Measurements from ENCODE around the gene MAPK10.

Gene MAPK10

GRCh38 chr4:86359944-86360478 is at the start of gene MAPK10:
MAPK10 (minus strand) TSS chr4:86360053.
- DNase-seq, result peak; percentile 81

DNA sequence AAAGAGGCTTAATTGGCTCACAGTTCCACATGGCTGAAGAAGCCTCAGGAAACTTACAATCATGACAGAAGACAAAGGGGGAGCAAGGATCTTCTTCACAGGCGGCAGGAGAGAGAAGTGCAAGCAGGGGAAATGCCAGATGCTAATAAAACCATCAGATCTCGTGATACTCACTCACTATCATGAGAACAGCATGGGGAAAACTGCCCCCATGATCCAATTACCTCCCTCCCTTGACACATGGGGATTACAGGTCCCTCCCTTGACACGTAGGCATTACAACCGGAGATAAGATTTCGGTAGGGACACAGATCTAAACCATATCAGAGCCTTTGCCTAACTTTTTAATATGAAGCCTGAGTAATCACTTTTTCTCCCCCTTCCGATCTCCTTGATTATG is 43.7 kb upstream of the MAPK10 start:
- DNase-seq, result no peak

DNA sequence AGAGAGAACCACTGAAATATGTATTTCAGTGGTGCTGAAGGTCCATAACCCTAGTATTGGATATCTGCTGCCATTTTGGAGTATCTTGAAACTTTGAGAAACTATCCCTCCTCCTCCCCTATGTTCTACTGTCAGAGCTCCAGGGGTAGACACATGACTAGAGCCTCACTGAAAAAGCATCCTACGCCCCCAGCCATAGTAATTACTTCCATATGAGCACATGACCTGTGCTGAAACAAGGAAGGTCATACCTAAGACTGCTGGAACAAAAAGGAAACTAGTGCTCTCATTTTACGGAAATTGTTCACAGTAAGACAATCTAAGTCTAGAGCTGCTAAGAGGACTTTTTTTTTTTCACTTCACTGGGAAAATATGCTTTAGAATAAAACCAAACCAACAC is 42.0 kb upstream of the MAPK10 start:
- no peak for DNase-seq

- DNase-seq, result no peak
These were observed 40.4 kb upstream of the MAPK10 start for GRCh38 chr4:86400216-86400615.

DNA sequence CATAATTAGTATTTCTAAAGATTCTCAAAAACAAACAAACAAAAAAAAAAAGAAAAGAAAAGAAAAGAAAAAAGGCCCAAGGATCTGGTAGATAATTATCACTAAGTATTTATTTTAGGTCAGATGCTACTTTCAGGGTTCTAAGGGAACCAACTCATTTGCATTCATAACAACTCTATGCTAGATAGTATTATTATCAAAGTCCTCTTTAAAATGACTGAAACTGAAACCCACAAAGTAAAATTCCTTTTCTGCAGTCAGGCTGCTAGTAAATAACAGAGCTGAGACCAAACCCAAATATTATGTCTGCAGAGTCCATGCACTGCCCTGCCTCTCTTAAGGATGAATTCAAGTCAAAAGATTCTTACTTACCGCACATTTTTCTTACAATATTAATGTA is 38.3 kb upstream of the MAPK10 start:
- DNase-seq, result no peak

DNA sequence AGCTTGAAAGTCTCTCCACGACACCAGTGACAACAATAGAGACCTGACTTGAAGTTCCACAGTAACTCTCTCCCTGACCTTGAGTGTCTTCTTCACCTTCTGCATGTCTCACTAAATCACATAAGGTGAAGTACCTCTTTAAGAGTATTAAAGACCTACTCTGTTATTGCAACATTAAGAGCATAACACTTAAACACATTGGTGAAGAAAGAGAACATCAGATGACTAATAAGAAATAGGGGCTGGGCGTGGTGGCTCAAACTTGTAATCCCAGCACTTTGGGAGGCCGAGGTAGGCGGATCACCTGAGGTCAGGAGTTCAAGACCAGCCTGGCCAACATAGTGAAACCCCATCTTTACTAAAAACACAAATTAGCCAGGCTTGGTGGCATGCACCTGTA is 33.9 kb upstream of the MAPK10 start:
- no peak for DNase-seq

- no peak for DNase-seq
These were observed 29.8 kb upstream of the MAPK10 start for GRCh38 chr4:86389664-86390063.

- no peak for DNase-seq
These were observed 28.4 kb upstream of the MAPK10 start for GRCh38 chr4:86388252-86388651.

- DNase-seq, result no peak
These were observed 27.1 kb upstream of the MAPK10 start for GRCh38 chr4:86386817-86387415.

DNA sequence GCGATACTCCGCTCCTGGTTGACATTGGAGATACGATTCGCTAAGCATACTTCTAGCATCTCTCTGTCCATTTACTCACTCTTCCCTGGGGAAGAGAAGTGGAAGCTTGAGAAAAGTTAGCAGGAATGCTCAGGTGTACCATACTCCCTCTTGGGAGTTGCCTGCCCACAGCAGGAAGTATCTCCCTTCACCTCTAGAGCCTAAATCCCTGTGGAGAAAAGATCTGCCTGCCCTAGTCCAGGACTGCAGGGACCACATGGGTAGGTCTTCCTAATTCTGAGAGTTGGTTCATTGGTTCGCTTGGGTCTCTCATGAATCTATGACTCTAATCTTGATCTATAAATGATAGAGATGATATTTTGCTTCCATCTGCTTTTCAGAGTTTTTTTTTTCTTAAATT is 26.3 kb upstream of the MAPK10 start:
- DNase-seq, result no peak

- no peak for DNase-seq
These were observed 21.6 kb upstream of the MAPK10 start for GRCh38 chr4:86381431-86381830.

DNA sequence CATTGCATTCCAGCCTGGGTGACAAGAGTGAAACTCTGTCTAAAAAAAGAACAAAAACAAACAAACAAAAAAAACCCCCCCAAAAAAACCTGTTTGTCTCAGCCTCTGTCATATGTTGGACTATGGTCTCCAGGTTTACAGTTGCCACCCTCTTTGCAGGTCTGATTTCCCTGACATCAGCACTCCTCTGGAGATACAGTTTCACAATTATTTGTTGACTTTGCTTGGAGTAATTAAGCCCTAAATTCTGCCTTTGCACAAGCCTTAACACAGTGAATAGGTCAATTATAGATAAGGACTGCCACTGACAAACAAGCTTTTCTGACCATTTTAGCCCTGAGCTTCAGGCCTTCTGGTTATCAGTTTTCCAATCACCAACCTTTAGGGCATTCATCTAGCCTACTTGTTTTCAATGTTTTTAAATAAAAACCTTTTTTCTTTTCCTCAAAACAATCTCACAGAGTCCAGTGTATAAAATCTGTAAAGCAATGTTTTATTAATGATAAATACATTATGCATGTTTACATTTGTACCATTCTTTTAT is 20.4 kb upstream of the MAPK10 start:
- no peak for DNase-seq

DNA sequence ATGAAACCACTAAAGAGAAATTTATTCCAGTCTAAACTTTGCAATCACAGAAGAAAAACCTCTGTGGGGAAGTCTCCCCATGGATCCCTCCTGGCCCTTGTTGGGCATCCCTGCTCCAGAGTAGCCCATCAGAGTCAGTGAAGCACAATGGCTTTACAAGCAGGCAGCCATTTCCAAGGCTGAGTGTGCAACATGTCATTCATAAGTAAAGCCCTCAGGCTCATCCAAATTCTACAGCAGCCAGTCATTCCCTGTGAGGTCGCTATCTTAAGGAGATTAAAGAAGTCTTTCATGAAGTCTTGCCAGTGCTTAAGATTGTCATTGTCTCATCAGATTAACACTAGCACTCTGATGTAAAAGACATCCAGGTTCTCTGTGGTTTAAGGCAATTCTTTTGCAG is 17.0 kb upstream of the MAPK10 start:
- DNase-seq, result no peak

- DNase-seq, result no peak
These were observed 8.6 kb upstream of the MAPK10 start for GRCh38 chr4:86368433-86368832.

- no peak for DNase-seq
These were observed 7.7 kb upstream of the MAPK10 start for GRCh38 chr4:86367577-86367976.

GRCh38 chr4:86366920-86367319 is 7.1 kb upstream of the MAPK10 start:
- no peak for DNase-seq

DNA sequence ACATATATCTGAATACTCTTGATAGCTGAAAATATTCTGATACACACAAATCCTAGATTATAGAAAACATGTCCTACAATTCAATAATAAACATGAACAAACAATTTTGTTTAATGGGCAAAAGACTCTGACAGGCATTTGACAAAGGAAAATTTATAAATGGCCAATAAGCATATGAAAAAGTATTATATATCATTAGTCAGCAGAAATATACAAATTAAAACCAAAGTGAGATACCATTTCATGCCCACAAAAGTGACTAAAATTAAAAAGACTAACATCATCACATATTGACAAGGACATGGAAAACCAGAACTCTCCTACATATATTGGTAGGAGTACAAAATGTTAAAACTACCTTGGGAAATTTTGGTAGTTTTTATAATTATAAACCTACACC is 2.7 kb upstream of the MAPK10 start:
- DNase-seq, result no peak

DNA sequence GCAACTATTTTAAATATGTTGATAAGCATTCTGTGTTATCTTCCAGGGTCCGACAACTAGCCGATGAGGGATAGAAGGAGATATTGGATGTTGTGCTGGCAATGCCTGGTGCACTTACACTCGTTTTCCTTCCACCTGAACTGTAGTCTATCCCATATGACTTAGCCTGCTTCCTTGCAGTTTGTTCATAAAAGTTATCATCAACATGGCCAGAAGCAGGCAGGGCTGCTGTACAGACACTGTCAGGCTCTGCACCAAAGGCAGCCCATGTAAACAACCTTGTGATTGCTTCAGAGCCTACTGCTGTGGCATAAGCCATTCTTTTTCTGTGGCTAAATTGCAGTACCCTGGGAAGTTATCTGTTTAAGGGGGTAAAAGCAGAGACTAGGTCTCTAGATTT is 1.6 kb downstream of the MAPK10 start:
- DNase-seq, result no peak

GRCh38 chr4:86357608-86358007 is 2.2 kb downstream of the MAPK10 start:
- peak; percentile 34 for DNase-seq

DNA sequence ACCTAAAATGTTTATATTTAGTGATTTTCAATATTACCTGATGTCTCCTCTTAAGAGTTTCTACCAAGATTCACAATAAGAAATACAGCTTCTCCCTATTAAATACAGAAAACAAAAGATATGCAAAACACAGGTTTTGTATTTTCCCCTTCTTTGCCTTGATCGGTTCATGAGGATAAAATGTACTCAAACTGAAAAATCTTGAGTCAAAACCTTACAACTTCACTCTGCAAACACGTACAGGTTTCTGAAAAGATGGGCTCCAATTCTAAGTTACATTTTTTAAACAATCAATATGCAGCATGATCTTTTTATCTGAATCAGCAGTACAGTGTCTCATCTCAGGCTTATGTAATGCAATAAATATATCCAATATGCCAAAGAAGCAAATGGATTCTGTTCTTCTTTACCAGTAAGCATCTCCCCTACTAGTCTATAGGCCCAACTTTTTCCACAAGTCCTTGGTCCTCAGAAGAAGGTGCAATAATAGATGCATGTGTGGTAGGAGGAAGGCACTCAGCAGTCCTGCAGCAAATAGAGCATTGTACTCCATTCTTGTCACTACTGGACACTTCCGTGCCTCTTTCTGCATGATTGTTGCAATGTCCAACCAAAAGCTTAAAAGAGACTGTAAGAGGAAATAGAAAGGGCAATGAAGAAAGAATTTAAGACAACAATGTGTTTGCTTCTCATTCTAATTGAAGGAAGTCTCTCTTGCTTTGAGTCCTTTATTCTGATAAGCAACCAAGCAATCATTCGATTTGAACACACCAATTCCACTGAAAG is 3.2 kb downstream of the MAPK10 start:
- DNase-seq, result no peak

- no peak for DNase-seq
These were observed 5.5 kb downstream of the MAPK10 start for GRCh38 chr4:86354390-86354789.

GRCh38 chr4:86346320-86346719 is 13.5 kb downstream of the MAPK10 start:
- no peak for DNase-seq

- DNase-seq, result no peak
These were observed 15.7 kb downstream of the MAPK10 start for GRCh38 chr4:86344127-86344526.

DNA sequence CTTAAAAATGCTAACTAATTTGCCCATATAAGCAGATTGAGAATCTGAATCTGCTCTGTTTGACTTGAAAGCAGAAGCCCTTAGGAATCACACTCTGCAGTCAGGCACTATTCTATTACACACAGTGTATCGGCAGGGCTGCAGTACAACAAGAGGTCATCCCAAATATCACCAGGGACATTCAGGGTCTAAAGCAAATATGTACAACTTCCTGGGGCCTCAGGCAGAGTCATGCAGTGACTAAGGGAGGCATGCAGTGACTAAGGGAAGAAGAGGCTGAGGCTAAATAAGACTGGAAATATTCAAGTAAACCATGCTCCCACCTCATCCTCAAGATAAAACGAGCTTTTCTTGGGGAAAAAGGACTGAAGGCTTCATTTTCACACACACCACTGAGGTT is 20.9 kb downstream of the MAPK10 start:
- DNase-seq, result no peak

Measured in NCI-H1694 (cell line).